H1 (cell line): ENCODE results near the gene LEKR1. TPM values are rescaled to one million over a fixed set of nuclear protein-coding genes. Genes with fewer than 3 reads are reported as not detected.

Source experiments
- CTCF ChIA-PET: fragments of 300-600 bp; sonication (Branson Sonifier 250); formaldehyde crosslinking; loops from one replicate; lab custom pipeline; 2021; ENCODE audit not compliant: partially characterized antibody; lab: Charles Lee
- POLR2A ChIA-PET: fragments of 300-600 bp; sonication (Branson Sonifier 250); formaldehyde crosslinking; loops from one replicate; lab custom pipeline; 2021; ENCODE audit warnings: inconsistent platforms; ENCODE audit not compliant: partially characterized antibody; lab: Charles Lee
- DNase-seq, 2 experiments: peaks; one replicate each; pipeline versions ENCODE4 v3.0.0 to v3.0.0-alpha.2; 2010 to 2022; ENCODE audit warnings: low spot score in 2 of 2, low read depth in 1 of 2, mixed read lengths in 1 of 2
- FAIRE-seq: peaks from 2 replicates; lab custom pipeline; 2011; peaks lifted over from hg19 to GRCh38; lab: Jason Lieb, UNC
- H2AFZ ChIP-seq: 2 replicates; pipeline ENCODE4 v1.8.1; 2012; ENCODE audit warnings: low read length, inconsistent platforms
- H2AK5ac ChIP-seq: 2 replicates; pipeline ENCODE4 v1.6.1; 2013; ENCODE audit warnings: low read depth, low read length
- H2BK120ac ChIP-seq: replicated peaks from 2 replicates; pipeline ENCODE3; 2013; ENCODE audit warnings: low read depth, low read length, inconsistent platforms
- H2BK12ac ChIP-seq: 2 replicates; pipeline ENCODE4 v1.6.1; 2013; ENCODE audit warnings: low read depth, low read length
- H2BK15ac ChIP-seq: 2 replicates; pipeline ENCODE4 v1.6.1; 2013; ENCODE audit warnings: low read length
- H2BK20ac ChIP-seq: 2 replicates; pipeline ENCODE4 v1.6.1; 2013; ENCODE audit warnings: low read length
- H2BK5ac ChIP-seq: 2 replicates; pipeline ENCODE4 v1.6.1; 2013; ENCODE audit warnings: low read depth, low read length
- H3K14ac ChIP-seq: 2 replicates; pipeline ENCODE4 v1.6.1; 2013; ENCODE audit warnings: inconsistent platforms; ENCODE audit not compliant: insufficient read length
- H3K18ac ChIP-seq: 2 replicates; pipeline ENCODE4 v1.6.1; 2013; ENCODE audit warnings: low read length; ENCODE audit errors: extremely low read depth
- H3K23ac ChIP-seq: 2 replicates; pipeline ENCODE4 v1.6.1; 2013; ENCODE audit warnings: inconsistent platforms; ENCODE audit not compliant: insufficient read length
- H3K23me2 ChIP-seq: 2 replicates; pipeline ENCODE4 v1.6.1; 2013; ENCODE audit warnings: low read depth, low read length
- H3K27ac ChIP-seq: 2 replicates; pipeline ENCODE4 v1.6.1; 2011; ENCODE audit warnings: low read depth, low read length, inconsistent platforms
- H3K27me3 ChIP-seq, 4 experiments: replicated peaks in 1 of 4; 1 replicate in 1 of 4; 2 replicates in 3 of 4; pipeline versions ENCODE4 v1.6.1 to v1.8.1; 2011 to 2013; ENCODE audit warnings: low read length in 3 of 4, mild to moderate bottlenecking in 3 of 4, inconsistent platforms in 2 of 4, mixed read lengths in 2 of 4, moderate library complexity in 1 of 4; ENCODE audit not compliant: control insufficient read depth in 3 of 4, insufficient read depth in 3 of 4; ENCODE audit errors: extremely low read depth in 1 of 4
- H3K36me3 ChIP-seq, 4 experiments: 2 replicates each; pipeline versions ENCODE4 v1.6.1 to v1.8.1; 2011 to 2013; ENCODE audit warnings: mild to moderate bottlenecking in 4 of 4, low read length in 3 of 4, moderate library complexity in 2 of 4, control low read depth in 1 of 4, inconsistent platforms in 1 of 4; ENCODE audit not compliant: insufficient read depth in 4 of 4, control insufficient read depth in 2 of 4
- H3K4ac ChIP-seq: replicated peaks from 2 replicates; pipeline ENCODE3; 2013; ENCODE audit warnings: low read length, low read depth, mixed read lengths, inconsistent platforms; ENCODE audit not compliant: insufficient read length
- H3K4me1 ChIP-seq, 4 experiments: replicated peaks in 1 of 4; 1 replicate in 1 of 4; 2 replicates in 3 of 4; pipeline versions ENCODE4 v1.6.1 to v1.8.1; 2011 to 2013; ENCODE audit warnings: low read length in 3 of 4, inconsistent platforms in 2 of 4, mixed read lengths in 1 of 4; ENCODE audit not compliant: insufficient read depth in 4 of 4, control insufficient read depth in 3 of 4
- H3K4me2 ChIP-seq, 2 experiments: 2 replicates each; pipeline versions ENCODE4 v1.6.1 to v1.8.1; 2011 to 2013; ENCODE audit warnings: low read depth in 2 of 2, low read length in 2 of 2, control low read depth in 1 of 2, inconsistent platforms in 1 of 2, mild to moderate bottlenecking in 1 of 2; ENCODE audit not compliant: insufficient read depth in 1 of 2
- H3K4me3 ChIP-seq, 4 experiments: fragments of 200-600, 300-600 bp in 1 of 4; sonication (generic), shearing (Covaris generic), sonication (Bioruptor Twin) in 1 of 4; 2 replicates each; pipeline versions ENCODE4 v1.5.1 to v1.8.1; 2011 to 2016; ENCODE audit warnings: low read length in 4 of 4, low read depth in 3 of 4, control low read depth in 2 of 4, inconsistent platforms in 2 of 4, mild to moderate bottlenecking in 2 of 4, mixed read lengths in 1 of 4, moderate library complexity in 1 of 4; ENCODE audit not compliant: insufficient read depth in 2 of 4; ENCODE audit errors: extremely low read depth in 1 of 4
- H3K56ac ChIP-seq: replicated peaks from 2 replicates; pipeline ENCODE3; 2013; ENCODE audit warnings: low read depth, mild to moderate bottlenecking, mixed read lengths, low read length, inconsistent platforms; ENCODE audit not compliant: insufficient read length
- H3K79me1 ChIP-seq: 2 replicates; pipeline ENCODE4 v1.6.1; 2013; ENCODE audit warnings: low read depth, low read length, control low read depth
- H3K79me2 ChIP-seq, 2 experiments: 2 replicates each; pipeline versions ENCODE4 v1.6.1 to v1.8.1; 2012 to 2013; ENCODE audit warnings: low read length in 2 of 2, mild to moderate bottlenecking in 2 of 2, inconsistent platforms in 1 of 2; ENCODE audit not compliant: insufficient read depth in 2 of 2, control insufficient read depth in 1 of 2
- H3K9ac ChIP-seq, 4 experiments: replicated peaks in 1 of 4; 1 replicate in 1 of 4; 2 replicates in 3 of 4; pipeline versions ENCODE4 v1.6.1 to v1.8.1; 2011 to 2013; ENCODE audit warnings: low read depth in 3 of 4, low read length in 3 of 4, control low read depth in 2 of 4, mild to moderate bottlenecking in 2 of 4, moderate library complexity in 2 of 4, inconsistent platforms in 1 of 4; ENCODE audit errors: extremely low read depth in 1 of 4
- H3K9me3 ChIP-seq, 2 experiments: 2 replicates each; pipeline versions ENCODE4 v1.6.1 to v1.8.1; 2012 to 2013; ENCODE audit warnings: mild to moderate bottlenecking in 2 of 2, moderate library complexity in 2 of 2, control low read depth in 1 of 2, inconsistent platforms in 1 of 2, low read depth in 1 of 2, low read length in 1 of 2, mixed read lengths in 1 of 2; ENCODE audit not compliant: insufficient read depth in 2 of 2
- H4K20me1 ChIP-seq, 2 experiments: replicated peaks in 1 of 2; 2 replicates each; pipeline versions ENCODE3 to v1.8.1; 2011 to 2013; ENCODE audit warnings: inconsistent platforms in 2 of 2, low read length in 2 of 2, mild to moderate bottlenecking in 1 of 2; ENCODE audit not compliant: insufficient read depth in 2 of 2, control insufficient read depth in 1 of 2
- H4K5ac ChIP-seq: 2 replicates; pipeline ENCODE4 v1.6.1; 2013; ENCODE audit warnings: low read length, low read depth, mixed read lengths, inconsistent platforms; ENCODE audit not compliant: insufficient read length
- H4K8ac ChIP-seq: 2 replicates; pipeline ENCODE4 v1.8.0; 2013; ENCODE audit warnings: mild to moderate bottlenecking, moderate library complexity, low read length, inconsistent platforms; ENCODE audit not compliant: insufficient read depth; ENCODE audit errors: extremely low read depth
- H4K91ac ChIP-seq: replicated peaks from 2 replicates; pipeline ENCODE3; 2013; ENCODE audit warnings: low read length, mixed read lengths, inconsistent platforms; ENCODE audit not compliant: insufficient read length
- USF2 ChIP-seq: IDR thresholded peaks from 2 replicates; pipeline ENCODE4 v1.6.1; 2011; ENCODE audit warnings: low read length, improper control_type of control experiment
- WGBS, 2 experiments: shearing (Covaris generic) in 1 of 2; methylation state at CpG; one replicate each; pipeline versions ENCODE4 v1.1.6 to v1.1.7; 2013 to 2015; ENCODE audit warnings: low lambda C conversion rate in 2 of 2, mixed read lengths in 2 of 2, inconsistent platforms in 1 of 2, low coverage in 1 of 2, missing lambda C conversion rate in 1 of 2; ENCODE audit not compliant: insufficient replicate concordance in 2 of 2, insufficient coverage in 1 of 2, insufficient read length in 1 of 2; ENCODE audit errors: extremely low coverage in 1 of 2, missing lambda C conversion rate in 1 of 2; 5-methylcytosine and 5-hydroxymethylcytosine counted together
- polyA plus RNA-seq, 7 experiments: library from polyadenylated mRNA; depleted of rRNA in 3 of 7; stranded (reverse) in 5 of 7; unstranded in 2 of 7; fragments of >200 nt in 5 of 7; fragments of 200-250 nt in 2 of 7; gene quantifications; 1 replicate in 5 of 7; 2 replicates in 1 of 7; 4 replicates in 1 of 7; pipeline versions ENCODE4 v1.2.1 to v1.2.3, GENCODE V29; 2011 to 2013; ENCODE audit warnings: missing spikeins in 2 of 7, mixed read lengths in 2 of 7
- total RNA-seq: library from RNA; stranded (reverse); fragmentation: NEBNext Ultra II Directional; extraction: Animal tissue kit (Norgen Biotek cat#: 25700); gene quantifications from 2 replicates; pipeline ENCODE4 v1.2.1, GENCODE V29; 2021

The LEKR1 gene
- total and polyA plus RNA-seq, 2 of the 8 experiments (the other 6 are each of a cell fraction or from before 2014, with no cell fraction given): 0.08 TPM; not detected in 1

GRCh38 chr3:157046520-157046919 is 220.4 kb downstream of the LEKR1 start:
- H3K9me3 ChIP-seq: no peaks in the 10 kb centered on the region
- no peak overlapping the region for H3K27ac ChIP-seq
- H3K4me2 ChIP-seq: no peak overlapping the region
- H3K23ac ChIP-seq: no peak overlapping the region
- CTCF ChIA-PET: interaction anchor here (2.5 kb wide), 1 partner anchor 36 kb away, joined by 8 read pairs; no protein-coding TSS in a partner anchor
- FAIRE-seq (no peak), DNase-seq (no peak)
- H4K91ac ChIP-seq: no peak overlapping the region
- no peak overlapping the region for H2AK5ac ChIP-seq
- no peaks in the 10 kb centered on the region for H3K23me2 ChIP-seq
- no peak overlapping the region for H2BK120ac ChIP-seq
- POLR2A ChIA-PET: no interaction called here
- H4K5ac ChIP-seq: no peak overlapping the region
- no peak overlapping the region for H2BK20ac ChIP-seq
- no peaks in the 10 kb centered on the region for H4K20me1 ChIP-seq
- no peak overlapping the region for H2BK15ac ChIP-seq
- H3K18ac ChIP-seq: no peak overlapping the region
- no peak overlapping the region for H3K4ac ChIP-seq
- H4K8ac ChIP-seq: no peak overlapping the region
- H2AFZ ChIP-seq: no peak overlapping the region
- no peaks in the 10 kb centered on the region for H3K79me2 ChIP-seq
- peaks cover 0 to 2% (median 0%) of the 10 kb centered on the region in 4 experiments; a peak in 3 of 7 replicates for H3K27me3 ChIP-seq
- H3K36me3 ChIP-seq: no peaks in the 10 kb centered on the region
- no peak overlapping the region for H3K56ac ChIP-seq
- no peak overlapping the region for H3K14ac ChIP-seq
- H3K4me3 ChIP-seq: no peak overlapping the region
- H3K4me1 ChIP-seq: peaks cover 0 to 2% (median 0%) of the 10 kb centered on the region in 4 experiments; a peak in 2 of 7 replicates
- WGBS, 2 experiments: 90% methylated on average over 1 of the region's 1 CpG; no CpG with 5 or more reads in 1 of the 2 experiments
- H2BK5ac ChIP-seq: no peak overlapping the region
- no peak for TF ChIP-seq USF2
- H2BK12ac ChIP-seq: no peak overlapping the region
- H3K79me1 ChIP-seq: no peaks in the 10 kb centered on the region
- H3K9ac ChIP-seq: no peak overlapping the region
